Gastroesophageal sphincter (tissue), 3 donors: Measurements from ENCODE around the gene DUOXA1.

ENCODE experiments used
- EP300 ChIP-seq: sonication (generic); formaldehyde crosslinking; IDR thresholded peaks from one replicate; pipeline ENCODE4 v1.6.1; 2017; ENCODE audit warnings: antibody characterized with exemption, mild to moderate bottlenecking
- POLR2AphosphoS5 ChIP-seq: sonication (generic); formaldehyde crosslinking; IDR thresholded peaks from one replicate; pipeline ENCODE4 v1.6.1; 2017; ENCODE audit warnings: antibody characterized with exemption
- TF ChIP-seq, protein P1 (sequence below), 4 experiments: fragments of 200-600 bp in 2 of 4; fragments of 450-650 bp in 2 of 4; sonication (generic) in 1 of 4; IDR thresholded peaks; one replicate each; pipeline ENCODE4 v1.5.1; 2017 to 2019; ENCODE audit warnings: antibody characterized with exemption in 4 of 4, mild to moderate bottlenecking in 2 of 4, moderate library complexity in 2 of 4

DNA sequence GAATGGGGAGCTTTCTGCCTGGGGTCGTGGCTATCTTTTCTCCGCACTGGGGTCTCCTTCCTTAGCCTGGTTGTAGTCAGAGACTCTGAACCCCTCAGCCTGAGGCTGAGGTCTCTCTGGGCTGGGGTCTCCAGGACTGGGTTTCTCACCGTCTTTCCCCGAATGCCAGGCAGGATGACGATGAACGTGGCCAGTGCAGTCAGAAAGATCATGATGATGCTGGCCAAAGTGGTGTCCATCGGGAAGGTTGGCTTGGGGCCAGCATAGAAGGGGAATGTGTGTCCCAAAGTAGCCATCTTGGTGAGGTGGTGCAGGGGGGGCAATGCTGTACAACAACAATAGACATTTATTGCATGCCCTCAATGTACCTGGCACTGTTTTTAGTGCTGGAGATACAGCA, 7.0 kb downstream of the DUOXA1 start:
- no peak for TF ChIP-seq EP300
- TF ChIP-seq POLR2AphosphoS5: no peak
- TF ChIP-seq, protein P1, sequence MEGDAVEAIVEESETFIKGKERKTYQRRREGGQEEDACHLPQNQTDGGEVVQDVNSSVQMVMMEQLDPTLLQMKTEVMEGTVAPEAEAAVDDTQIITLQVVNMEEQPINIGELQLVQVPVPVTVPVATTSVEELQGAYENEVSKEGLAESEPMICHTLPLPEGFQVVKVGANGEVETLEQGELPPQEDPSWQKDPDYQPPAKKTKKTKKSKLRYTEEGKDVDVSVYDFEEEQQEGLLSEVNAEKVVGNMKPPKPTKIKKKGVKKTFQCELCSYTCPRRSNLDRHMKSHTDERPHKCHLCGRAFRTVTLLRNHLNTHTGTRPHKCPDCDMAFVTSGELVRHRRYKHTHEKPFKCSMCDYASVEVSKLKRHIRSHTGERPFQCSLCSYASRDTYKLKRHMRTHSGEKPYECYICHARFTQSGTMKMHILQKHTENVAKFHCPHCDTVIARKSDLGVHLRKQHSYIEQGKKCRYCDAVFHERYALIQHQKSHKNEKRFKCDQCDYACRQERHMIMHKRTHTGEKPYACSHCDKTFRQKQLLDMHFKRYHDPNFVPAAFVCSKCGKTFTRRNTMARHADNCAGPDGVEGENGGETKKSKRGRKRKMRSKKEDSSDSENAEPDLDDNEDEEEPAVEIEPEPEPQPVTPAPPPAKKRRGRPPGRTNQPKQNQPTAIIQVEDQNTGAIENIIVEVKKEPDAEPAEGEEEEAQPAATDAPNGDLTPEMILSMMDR (IDR thresholded peaks at IDR 0.05): no peak
